22Rv1 (cell line): ENCODE results near the gene RPL6.

ENCODE experiments used
- CTCF ChIP-seq: fragments of 450-650 bp; IDR thresholded peaks from 2 replicates; pipeline ENCODE4 v1.5.1; 2017; ENCODE audit warnings: mild to moderate bottlenecking
- ZFX ChIP-seq: fragments of 450-650 bp; IDR thresholded peaks from 2 replicates; pipeline ENCODE4 v1.6.1; 2017; ENCODE audit warnings: antibody characterized with exemption, borderline replicate concordance

GRCh38 chr12:112382866-112383265 lies 26.5 kb downstream of the RPL6 start:
- TF ChIP-seq CTCF (no peak), ZFX (no peak)
